Body of pancreas (tissue), 4 donors: Measurements from ENCODE around the gene PTPRN2. TPM values are rescaled to one million over a fixed set of nuclear protein-coding genes. Genes with fewer than 3 reads are reported as not detected.

Experiments used
- ATAC-seq: fragments of 150-250 bp; one replicate; pipeline ENCODE4 v1.9.1; 2016
- DNase-seq, 4 donors: peaks; one replicate each; pipeline ENCODE4 v3.0.0-alpha.2; 2019
- H3K27ac ChIP-seq, 4 donors: fragments of 200-600 bp; sonication (generic); 1 replicate in 3 of 4; 2 replicates in 1 of 4; pipeline versions ENCODE4 v1.5.1 to v1.6.1; 2016 to 2019; ENCODE audit warnings: mild to moderate bottlenecking in 1 of 4, mixed read lengths in 1 of 4, moderate library complexity in 1 of 4
- H3K27me3 ChIP-seq, 2 donors: fragments of 200-600 bp; sonication (generic); one replicate each; pipeline ENCODE4 v1.6.0; 2016; ENCODE audit warnings: mild to moderate bottlenecking in 1 of 2
- H3K36me3 ChIP-seq, 2 donors: fragments of 200-600 bp; sonication (generic); replicated peaks in 1 of 2; 2 replicates each; pipeline ENCODE4 v1.5.1; 2016; ENCODE audit warnings: low read depth in 2 of 2; ENCODE audit not compliant: insufficient read depth in 1 of 2
- H3K4me1 ChIP-seq: fragments of 200-600 bp; sonication (generic); one replicate; pipeline ENCODE4 v1.6.0; 2016
- H3K4me3 ChIP-seq, 2 donors: fragments of 200-600 bp; sonication (generic); 1 replicate in 1 of 2; 2 replicates in 1 of 2; pipeline ENCODE4 v1.5.1; 2016 to 2019
- H3K9me3 ChIP-seq, 3 donors: fragments of 200-600 bp; sonication (generic); 1 replicate in 2 of 3; 2 replicates in 1 of 3; pipeline ENCODE4 v1.5.1; 2016
- CTCF ChIP-seq, 7 experiments: fragments of 450-650 bp in 4 of 7; fragments of 200-600 bp in 3 of 7; sonication (generic) in 3 of 7; IDR thresholded peaks; one replicate each; pipeline ENCODE4 v1.5.1; 2016 to 2019; ENCODE audit warnings: antibody characterized with exemption in 7 of 7
- POLR2A ChIP-seq, 3 donors: fragments of 450-650 bp; IDR thresholded peaks; one replicate each; pipeline ENCODE4 v1.6.1; 2016; ENCODE audit warnings: antibody characterized with exemption in 3 of 3, mild to moderate bottlenecking in 2 of 3
- WGBS, 2 donors: methylation state at CpG; one replicate each; pipeline ENCODE4 v1.1.5; 2017; 5-methylcytosine and 5-hydroxymethylcytosine counted together
- intact Hi-C: fragments of 100-400 bp; cut with DNase I; formaldehyde crosslinking; loops from one replicate; pipeline ENCODE4 v1.15.1; 2023
- total RNA-seq, 2 donors: library from RNA; depleted of rRNA; stranded (reverse); fragments of >200 nt; gene quantifications; one replicate each; pipeline ENCODE4 v1.1.0, GENCODE V29; 2016

The PTPRN2 gene
- total RNA-seq, 2 donors from 2014 or later = 31.6 to 76.1 TPM

- DNase-seq (no peak), ATAC-seq (no peak)
- Histone ChIP-seq H3K9me3 (no peaks in the 10 kb centered on the region), H3K36me3 (no peaks in the 10 kb centered on the region), H3K27me3 (no peaks in the 10 kb centered on the region), H3K4me1 (no peaks in the 10 kb centered on the region), H3K27ac (no peak overlapping the region), H3K4me3 (no peak overlapping the region)
- intact Hi-C loops = no loop called here
- WGBS, 2 donors = 58 to 69% methylated on average over 12 to 13 of the region's 14 CpGs
- TF ChIP-seq CTCF (IDR thresholded peaks at IDR 0.05) (no peak), POLR2A (IDR thresholded peaks at IDR 0.05) (no peak)
Observed at GRCh38 chr7:157927313-157927925, 660.2 kb downstream of the PTPRN2 start.

DNA sequence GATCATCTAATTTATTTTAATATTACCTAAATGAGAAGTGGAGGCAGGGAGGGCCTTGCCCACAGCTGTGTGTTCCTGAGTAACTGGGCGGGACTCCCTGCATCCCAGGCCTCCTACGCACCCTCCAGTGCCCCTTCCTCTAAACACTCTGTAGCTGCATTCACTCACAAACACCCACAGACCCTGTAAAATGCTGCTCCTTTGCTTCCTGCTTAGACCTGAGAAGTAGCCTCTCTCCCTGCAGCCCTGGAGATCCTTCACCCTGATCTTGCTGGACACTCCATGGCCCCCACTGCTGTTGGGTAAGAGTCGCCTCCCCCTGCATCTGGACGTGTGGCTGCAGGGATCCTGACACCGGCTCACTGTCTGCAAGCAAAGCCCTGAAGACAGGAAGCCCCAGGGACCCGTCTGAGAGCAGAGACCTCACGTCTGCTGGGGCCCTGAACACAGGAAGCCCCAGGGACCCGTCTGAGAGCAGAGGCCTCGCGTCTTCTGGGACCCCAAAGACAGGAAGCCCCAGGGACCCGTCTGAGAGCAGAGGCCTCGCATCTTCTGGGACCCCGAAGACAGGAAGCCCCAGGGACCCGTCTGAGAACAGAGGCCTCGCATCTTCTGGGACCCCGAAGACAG is 661.0 kb downstream of the PTPRN2 start:
- Histone ChIP-seq H3K4me3 (no peak overlapping the region), H3K4me1 (no peaks in the 10 kb centered on the region), H3K27ac (no peak overlapping the region), H3K36me3 (no peaks in the 10 kb centered on the region), H3K9me3 (no peaks in the 10 kb centered on the region), H3K27me3 (no peaks in the 10 kb centered on the region)
- TF ChIP-seq POLR2A (IDR thresholded peaks at IDR 0.05) (no peak), CTCF (IDR thresholded peaks at IDR 0.05) (no peak)
- ATAC-seq (no peak), DNase-seq (no peak)
- WGBS, 2 donors = 58 to 72% methylated on average over 11 to 15 of the region's 16 CpGs
- intact Hi-C loops = no loop called here

- H3K27ac ChIP-seq = no peak overlapping the region
- H3K9me3 ChIP-seq = no peaks in the 10 kb centered on the region
- no peaks in the 10 kb centered on the region for H3K4me1 ChIP-seq
- no peaks in the 10 kb centered on the region for H3K27me3 ChIP-seq
- ATAC-seq = no peak
- intact Hi-C loops = no loop called here
- 53 to 71% methylated on average over 5 of the region's 5 CpGs for WGBS, 2 donors
- no peak for DNase-seq
- no peak overlapping the region for H3K4me3 ChIP-seq
- TF ChIP-seq POLR2A (IDR thresholded peaks at IDR 0.05) = no peak
- no peak for TF ChIP-seq CTCF (IDR thresholded peaks at IDR 0.05)
- no peaks in the 10 kb centered on the region for H3K36me3 ChIP-seq
Observed at GRCh38 chr7:157926107-157926506, 661.5 kb downstream of the PTPRN2 start.

- Histone ChIP-seq H3K27ac (no peak overlapping the region), H3K36me3 (no peaks in the 10 kb centered on the region), H3K27me3 (no peaks in the 10 kb centered on the region), H3K4me3 (no peak overlapping the region), H3K4me1 (no peaks in the 10 kb centered on the region), H3K9me3 (no peaks in the 10 kb centered on the region)
- TF ChIP-seq POLR2A (IDR thresholded peaks at IDR 0.05) (no peak), CTCF (IDR thresholded peaks at IDR 0.05) (no peak)
- intact Hi-C loops = no loop called here
- 81 to 84% methylated on average over 15 to 16 of the region's 17 CpGs for WGBS, 2 donors
- no peak for ATAC-seq
- DNase-seq = no peak
Observed at GRCh38 chr7:157925383-157925875, 662.2 kb downstream of the PTPRN2 start.
